ENCODE measurements around the gene MED27. TPM values are rescaled to one million over a fixed set of nuclear protein-coding genes. Genes with fewer than 3 reads are reported as not detected.
A peak's percentile ranks its signal among the peaks of the same experiment; 100 is the strongest.

The MED27 gene
- total and polyA plus RNA-seq, 9 of the 15 experiments (the other 6 are each of a cell fraction or from before 2014, with no cell fraction given): 24.4 to 91.0 (median 36.1) TPM

DNA sequence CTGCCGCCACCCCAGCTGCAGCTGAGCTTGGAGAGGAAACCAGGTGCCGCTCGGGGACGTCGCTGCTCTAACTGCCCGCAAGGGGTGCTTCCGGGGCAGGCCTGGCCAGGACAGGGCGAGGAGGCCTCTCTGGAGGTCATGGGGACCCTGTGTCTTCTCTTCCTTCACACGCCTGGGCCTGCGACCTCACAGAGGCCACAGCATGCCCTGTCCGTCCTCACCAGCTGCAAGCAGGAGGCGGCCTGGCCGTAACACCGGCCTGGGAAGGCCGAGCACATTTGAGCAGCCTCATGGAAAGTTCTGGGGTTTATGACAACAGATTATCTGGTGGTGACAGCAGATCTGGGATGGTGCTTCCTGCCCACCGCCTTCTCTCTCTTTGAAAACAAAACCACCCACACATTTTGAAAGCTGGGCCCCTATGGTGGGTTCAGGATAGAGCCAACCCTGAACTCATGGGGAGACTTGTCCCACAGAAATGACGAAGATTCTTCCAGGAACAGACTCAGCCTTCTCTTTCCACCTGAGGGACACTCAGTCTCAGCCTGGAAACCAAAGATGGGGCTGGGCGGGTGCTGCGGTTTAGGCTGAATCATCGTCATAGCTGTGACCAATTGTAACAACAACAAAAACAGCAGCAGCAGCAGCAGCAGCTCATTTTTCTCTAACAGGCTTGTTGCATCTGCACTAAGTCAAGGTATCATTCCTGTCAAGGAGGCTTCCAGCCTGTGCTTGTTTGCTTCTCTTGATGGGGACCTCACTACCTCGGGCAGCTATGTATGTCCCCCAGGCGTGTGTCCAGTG lies 240.2 kb downstream of the MED27 start (continued):
- TF ChIP-seq, protein P1, sequence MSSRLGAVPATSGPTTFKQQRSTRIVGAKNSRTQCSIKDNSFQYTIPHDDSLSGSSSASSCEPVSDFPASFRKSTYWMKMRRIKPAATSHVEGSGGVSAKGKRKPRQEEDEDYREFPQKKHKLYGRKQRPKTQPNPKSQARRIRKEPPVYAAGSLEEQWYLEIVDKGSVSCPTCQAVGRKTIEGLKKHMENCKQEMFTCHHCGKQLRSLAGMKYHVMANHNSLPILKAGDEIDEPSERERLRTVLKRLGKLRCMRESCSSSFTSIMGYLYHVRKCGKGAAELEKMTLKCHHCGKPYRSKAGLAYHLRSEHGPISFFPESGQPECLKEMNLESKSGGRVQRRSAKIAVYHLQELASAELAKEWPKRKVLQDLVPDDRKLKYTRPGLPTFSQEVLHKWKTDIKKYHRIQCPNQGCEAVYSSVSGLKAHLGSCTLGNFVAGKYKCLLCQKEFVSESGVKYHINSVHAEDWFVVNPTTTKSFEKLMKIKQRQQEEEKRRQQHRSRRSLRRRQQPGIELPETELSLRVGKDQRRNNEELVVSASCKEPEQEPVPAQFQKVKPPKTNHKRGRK (tag; IDR thresholded peaks at IDR 0.05): no peak
- TF ChIP-seq ZNF324 (CRISPR knock-in tag; IDR thresholded peaks at IDR 0.05) (no peak), ZNF232 (CRISPR knock-in tag; IDR thresholded peaks at IDR 0.05) (no peak), CREB1 (IDR thresholded peaks at IDR 0.05) (0 out of 2 replicates have a peak, but pooled peaks have one; percentile 27), CREB1 (CRISPR knock-in tag; IDR thresholded peaks at IDR 0.05) (0 out of 2 replicates have a peak, but pooled peaks have one; percentile 29), SIN3A (IDR thresholded peaks at IDR 0.05; ENCODE audit: borderline replicate concordance in 2 of 2, control insufficient read depth in 1 of 2, low read depth in 2 of 2, low read length in 2 of 2) (no peak), YY1 (IDR thresholded peaks at IDR 0.05; ENCODE audit: borderline replicate concordance in 1 of 3, control insufficient read depth in 1 of 3, extremely low read depth in 1 of 3, insufficient read depth in 3 of 3, insufficient read length in 1 of 3, insufficient replicate concordance in 2 of 3, low read depth in 1 of 3, low read length in 2 of 3) (no peak), TCF7L2 (IDR thresholded peaks at IDR 0.05; ENCODE audit: low read depth, low read length) (no peak), USF2 (CRISPR knock-in tag; IDR thresholded peaks at IDR 0.05) (no peak), USF1 (CRISPR knock-in tag; IDR thresholded peaks at IDR 0.05) (no peak), GTF2A2 (tag; IDR thresholded peaks at IDR 0.05) (no peak), IRF2 (CRISPR knock-in tag; IDR thresholded peaks at IDR 0.05) (no peak), BCOR (IDR thresholded peaks at IDR 0.05) (peak; percentile 92), CREM (IDR thresholded peaks at IDR 0.05; ENCODE audit: low read depth) (peak; percentile 48; the same call in 1 of the 2 replicates), MEIS2 (IDR thresholded peaks at IDR 0.05; ENCODE audit: partially characterized antibody) (no peak), RBBP5 (IDR thresholded peaks at IDR 0.05; ENCODE audit: borderline replicate concordance, insufficient read depth, low read length, poor library complexity, severe bottlenecking) (no peak), NR4A1 (CRISPR knock-in tag; IDR thresholded peaks at IDR 0.05) (no peak), NR4A1 (tag; IDR thresholded peaks at IDR 0.05) (no peak), CHD1 (IDR thresholded peaks at IDR 0.05; ENCODE audit: low read length) (no peak), PTTG1 (tag; IDR thresholded peaks at IDR 0.05; ENCODE audit: low read depth) (no peak), MYC (IDR thresholded peaks at IDR 0.05; ENCODE audit: low read depth, low read length) (no peak), MYC (CRISPR knock-in tag; IDR thresholded peaks at IDR 0.05; ENCODE audit: borderline replicate concordance, low read depth) (no peak), CBX3 (IDR thresholded peaks at IDR 0.05; ENCODE audit: borderline replicate concordance in 1 of 2, low read length in 2 of 2) (0 out of 3 replicates have a peak, but pooled peaks of 1 of the 2 experiments have one; percentile 45), LCOR (CRISPR knock-in tag; IDR thresholded peaks at IDR 0.05) (peak; percentile 62; the same call in 1 of the 2 replicates)
- TF ChIP-seq, protein P2, sequence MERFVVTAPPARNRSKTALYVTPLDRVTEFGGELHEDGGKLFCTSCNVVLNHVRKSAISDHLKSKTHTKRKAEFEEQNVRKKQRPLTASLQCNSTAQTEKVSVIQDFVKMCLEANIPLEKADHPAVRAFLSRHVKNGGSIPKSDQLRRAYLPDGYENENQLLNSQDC (CRISPR knock-in tag; IDR thresholded peaks at IDR 0.05): no peak

Data from K562 (cell line).